ENCODE data around the gene UGGT2. TPM values are rescaled to one million over a fixed set of nuclear protein-coding genes. Genes with fewer than 3 reads are reported as not detected.

Gene UGGT2
- total RNA-seq: 10.0 and 13.3 TPM in 2 replicates

GRCh38 chr13:96053003-96053703 is at the start of gene UGGT2:
UGGT2 (minus strand) TSS chr13:96053401; CDS start chr13:96053312, 89 bp downstream.

GRCh38 chr13:96089749-96090239 is 36.6 kb upstream of the UGGT2 start, which contains the start of gene HS6ST3:
HS6ST3 (plus strand) TSS chr13:96090107.

Other genes with a start within 250 kb of the UGGT2 start
- gene HS6ST3, start 36.7 kb upstream of the UGGT2 start, total RNA-seq: under 0.01 TPM in 1 of 2 replicates, not detected in the other

Measured in airway epithelial cell (primary cell).